ENCODE data around the gene ZNF785. TPM values are rescaled to one million over a fixed set of nuclear protein-coding genes. Genes with fewer than 3 reads are reported as not detected.
A peak's percentile ranks its signal among the peaks of the same experiment; 100 is the strongest.
"Not testable (repeated sequence)": the region's sequence is repeated elsewhere in the genome, so short reads cannot be mapped to it uniquely, and the experiment has no call there.

The ZNF785 gene
- total RNA-seq: 18.5 TPM
- polyA plus RNA-seq (ENCODE audit: insufficient read depth, low read depth, low replicate concordance): 6.3 TPM
- long read RNA-seq, donor 1, transcript ZNF785-201 (3 exons, 3,282 nt): major isoform, 8 of 8 reads
- long read RNA-seq, donor 1, partial matches to known transcripts: 0 of 8 reads
- long read RNA-seq, donor 1, other reads (novel, unspliced or antisense): 0 of 8 reads
- long read RNA-seq, donor 2, partial matches to known transcripts: 0 of 4 reads
- long read RNA-seq, donor 2, other reads (novel, unspliced or antisense): 0 of 4 reads
- long read RNA-seq, donor 3, partial matches to known transcripts: 0 of 4 reads
- long read RNA-seq, donor 3, other reads (novel, unspliced or antisense): 0 of 4 reads
- long read RNA-seq, donor 4, transcript ZNF785-201 (3 exons, 3,282 nt): major isoform, 7 of 7 reads
- long read RNA-seq, donor 4, partial matches to known transcripts: 0 of 7 reads
- long read RNA-seq, donor 4, other reads (novel, unspliced or antisense): 0 of 7 reads
- long read RNA-seq, donor 5, partial matches to known transcripts: 0 of 1 reads
- long read RNA-seq, donor 5, other reads (novel, unspliced or antisense): 0 of 1 reads
- long read RNA-seq, donor 6, partial matches to known transcripts: 0 of 2 reads
- long read RNA-seq, donor 6, other reads (novel, unspliced or antisense): 0 of 2 reads
- long read RNA-seq, donor 7, partial matches to known transcripts: 3 of 7 reads
- long read RNA-seq, donor 7, other reads (novel, unspliced or antisense): 4 of 7 reads
- long read RNA-seq, donor 8, transcript ZNF785-201 (3 exons, 3,282 nt): major isoform, 6 of 6 reads
- long read RNA-seq, donor 8, partial matches to known transcripts: 0 of 6 reads
- long read RNA-seq, donor 8, other reads (novel, unspliced or antisense): 0 of 6 reads
- long read RNA-seq, donor 9, partial matches to known transcripts: 0 of 1 reads
- long read RNA-seq, donor 9, other reads (novel, unspliced or antisense): 0 of 1 reads
- long read RNA-seq, donor 10, transcript ZNF785-201 (3 exons, 3,282 nt): major isoform, 5 of 5 reads
- long read RNA-seq, donor 10, partial matches to known transcripts: 0 of 5 reads
- long read RNA-seq, donor 10, other reads (novel, unspliced or antisense): 0 of 5 reads

- Histone ChIP-seq H3K4me3 (ENCODE audit: low read length in 3 of 3) (peak within 1 kb of the TSS; percentile 62 to 96 (median 85)), H3K36me3 (ENCODE audit: control insufficient read depth in 2 of 3, insufficient read depth in 3 of 3, low read length in 3 of 3) (peaks cover 0 to 3% (median 0%) of the 10 kb centered on the region in 3 donors), H3K9me3 (ENCODE audit: control insufficient read depth in 2 of 3, insufficient read depth in 1 of 3, low read length in 3 of 3) (no peaks in the 10 kb centered on the region), H3K9ac (ENCODE audit: low read length in 3 of 3) (peak within 1 kb of the TSS; percentile 72 to 90 (median 82)), H3K27ac (ENCODE audit: low read depth in 2 of 2, low read length in 2 of 2) (peak within 1 kb of the TSS; percentile 82 to 90), H3K4me1 (ENCODE audit: control insufficient read depth in 2 of 3, insufficient read depth in 2 of 3, low read depth in 1 of 3, low read length in 3 of 3) (peaks cover 0 to 11% (median 0%) of the 10 kb centered on the region in 3 donors), H3K27me3 (ENCODE audit: control insufficient read depth, insufficient read depth, low read length) (no peaks in the 10 kb centered on the region)
- FAIRE-seq (peak; percentile 94), DNase-seq (peak; percentile 97 to 100 (median 98))
- intact Hi-C loops (cut with DNase I): no loop called here
- TF ChIP-seq, protein P1, sequence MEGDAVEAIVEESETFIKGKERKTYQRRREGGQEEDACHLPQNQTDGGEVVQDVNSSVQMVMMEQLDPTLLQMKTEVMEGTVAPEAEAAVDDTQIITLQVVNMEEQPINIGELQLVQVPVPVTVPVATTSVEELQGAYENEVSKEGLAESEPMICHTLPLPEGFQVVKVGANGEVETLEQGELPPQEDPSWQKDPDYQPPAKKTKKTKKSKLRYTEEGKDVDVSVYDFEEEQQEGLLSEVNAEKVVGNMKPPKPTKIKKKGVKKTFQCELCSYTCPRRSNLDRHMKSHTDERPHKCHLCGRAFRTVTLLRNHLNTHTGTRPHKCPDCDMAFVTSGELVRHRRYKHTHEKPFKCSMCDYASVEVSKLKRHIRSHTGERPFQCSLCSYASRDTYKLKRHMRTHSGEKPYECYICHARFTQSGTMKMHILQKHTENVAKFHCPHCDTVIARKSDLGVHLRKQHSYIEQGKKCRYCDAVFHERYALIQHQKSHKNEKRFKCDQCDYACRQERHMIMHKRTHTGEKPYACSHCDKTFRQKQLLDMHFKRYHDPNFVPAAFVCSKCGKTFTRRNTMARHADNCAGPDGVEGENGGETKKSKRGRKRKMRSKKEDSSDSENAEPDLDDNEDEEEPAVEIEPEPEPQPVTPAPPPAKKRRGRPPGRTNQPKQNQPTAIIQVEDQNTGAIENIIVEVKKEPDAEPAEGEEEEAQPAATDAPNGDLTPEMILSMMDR (IDR thresholded peaks at IDR 0.05; ENCODE audit: borderline replicate concordance, extremely low read depth, insufficient read depth): peak; percentile 68
These were observed at the start of gene ZNF785 for GRCh38 chr16:30585400-30586191. Gene ZNF785 (minus strand): TSS chr16:30585697. CDS start chr16:30585611, 86 bp downstream.

- FAIRE-seq: no peak
- intact Hi-C loops (cut with DNase I): no loop called here
These were observed 48.0 kb upstream of the ZNF785 start for GRCh38 chr16:30633526-30633925.

GRCh38 chr16:30632454-30632853 lies 47.0 kb upstream of the ZNF785 start:
- FAIRE-seq; H3K9me3 ChIP-seq (ENCODE audit: control insufficient read depth in 2 of 3, insufficient read depth in 1 of 3, low read length in 3 of 3); intact Hi-C loops (cut with DNase I): not testable (repeated sequence)

More at GRCh38 chr16:30633526-30633925, 48.0 kb upstream of the ZNF785 start:
- DNase-seq: no peak
- Histone ChIP-seq H3K4me3 (ENCODE audit: low read length in 3 of 3) (peak overlapping the region; percentile 75 to 94 (median 92)), H3K36me3 (ENCODE audit: control insufficient read depth in 2 of 3, insufficient read depth in 3 of 3, low read length in 3 of 3) (no peaks in the 10 kb centered on the region), H3K9ac (ENCODE audit: low read length in 3 of 3) (peak overlapping the region; percentile 75 to 84 (median 81)), H3K27ac (ENCODE audit: low read depth in 2 of 2, low read length in 2 of 2) (peak overlapping the region; percentile 74 to 94), H3K4me1 (ENCODE audit: control insufficient read depth in 2 of 3, insufficient read depth in 2 of 3, low read depth in 1 of 3, low read length in 3 of 3) (peaks cover 0 to 3% (median 0%) of the 10 kb centered on the region in 3 donors), H3K27me3 (ENCODE audit: control insufficient read depth, insufficient read depth, low read length) (no peaks in the 10 kb centered on the region), H3K9me3 (ENCODE audit: control insufficient read depth in 2 of 3, insufficient read depth in 1 of 3, low read length in 3 of 3) (no peaks in the 10 kb centered on the region)
- TF ChIP-seq, protein P1 (IDR thresholded peaks at IDR 0.05; ENCODE audit: borderline replicate concordance, extremely low read depth, insufficient read depth): no peak

More at GRCh38 chr16:30632454-30632853, 47.0 kb upstream of the ZNF785 start:
- H3K4me3 ChIP-seq (ENCODE audit: low read length in 3 of 3); H3K9ac ChIP-seq (ENCODE audit: low read length in 3 of 3); H3K4me1 ChIP-seq (ENCODE audit: control insufficient read depth in 2 of 3, insufficient read depth in 2 of 3, low read depth in 1 of 3, low read length in 3 of 3); H3K27me3 ChIP-seq (ENCODE audit: control insufficient read depth, insufficient read depth, low read length); H3K27ac ChIP-seq (ENCODE audit: low read depth in 2 of 2, low read length in 2 of 2); H3K36me3 ChIP-seq (ENCODE audit: control insufficient read depth in 2 of 3, insufficient read depth in 3 of 3, low read length in 3 of 3): not testable (repeated sequence)
- DNase-seq: peak in 1 of 5 donors; percentile 22
